Measurements from ENCODE around the gene NOC2L. TPM values are rescaled to one million over a fixed set of nuclear protein-coding genes. Genes with fewer than 3 reads are reported as not detected.

The NOC2L gene
- total and polyA plus RNA-seq, 10 donors, result 26.2 to 73.4 (median 45.9) TPM

DNA sequence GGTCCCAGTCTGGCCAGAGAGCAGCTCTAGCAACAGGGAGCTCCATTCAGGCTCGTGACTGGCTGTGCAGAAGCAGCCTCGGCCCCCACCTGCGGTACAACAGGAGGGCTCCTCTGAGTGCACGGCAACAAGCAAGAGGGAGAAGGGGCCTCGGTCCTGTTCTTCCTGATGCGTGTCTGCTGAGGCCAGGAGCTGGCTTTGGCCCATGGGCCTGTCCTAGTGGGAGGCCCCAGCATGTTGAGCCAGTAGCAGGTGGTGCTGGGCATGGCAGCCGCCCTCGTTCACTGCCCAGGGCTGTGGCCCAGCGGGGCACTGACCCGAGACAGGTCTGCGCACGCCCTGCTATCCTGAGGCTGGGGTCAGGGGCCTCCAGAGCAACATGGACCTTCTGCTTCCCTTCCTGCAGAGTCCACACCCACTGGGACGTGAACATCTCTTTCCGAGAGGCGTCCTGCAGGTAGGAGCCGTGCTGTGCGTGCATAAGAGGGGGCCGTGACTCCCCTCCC, 28.4 kb downstream of the NOC2L start:
- DNase-seq, result no peak
- H3K27ac ChIP-seq, result no peak overlapping the region
- H3K4me1 ChIP-seq, result peaks cover 0 to 48% (median 25%) of the 10 kb centered on the region in 6 donors
- H3K27me3 ChIP-seq (replicated peaks in 1 of 7), result peaks cover 0 to 92% (median 36%) of the 10 kb centered on the region in 7 donors
- no peak overlapping the region for H3K4me3 ChIP-seq
- WGBS, 5 donors, result 63 to 96% (median 74%) methylated on average over 4 to 18 of the region's 18 CpGs
- no peaks in the 10 kb centered on the region for H3K36me3 ChIP-seq
- H3K9me3 ChIP-seq, result no peaks in the 10 kb centered on the region
- intact Hi-C loops (cut with DNase I; ENCODE audit: low total_unique reads), result no loop called here
- TF ChIP-seq POLR2AphosphoS5 (IDR thresholded peaks at IDR 0.05) (no peak), POLR2A (IDR thresholded peaks at IDR 0.05) (no peak)
- TF ChIP-seq, protein P1, sequence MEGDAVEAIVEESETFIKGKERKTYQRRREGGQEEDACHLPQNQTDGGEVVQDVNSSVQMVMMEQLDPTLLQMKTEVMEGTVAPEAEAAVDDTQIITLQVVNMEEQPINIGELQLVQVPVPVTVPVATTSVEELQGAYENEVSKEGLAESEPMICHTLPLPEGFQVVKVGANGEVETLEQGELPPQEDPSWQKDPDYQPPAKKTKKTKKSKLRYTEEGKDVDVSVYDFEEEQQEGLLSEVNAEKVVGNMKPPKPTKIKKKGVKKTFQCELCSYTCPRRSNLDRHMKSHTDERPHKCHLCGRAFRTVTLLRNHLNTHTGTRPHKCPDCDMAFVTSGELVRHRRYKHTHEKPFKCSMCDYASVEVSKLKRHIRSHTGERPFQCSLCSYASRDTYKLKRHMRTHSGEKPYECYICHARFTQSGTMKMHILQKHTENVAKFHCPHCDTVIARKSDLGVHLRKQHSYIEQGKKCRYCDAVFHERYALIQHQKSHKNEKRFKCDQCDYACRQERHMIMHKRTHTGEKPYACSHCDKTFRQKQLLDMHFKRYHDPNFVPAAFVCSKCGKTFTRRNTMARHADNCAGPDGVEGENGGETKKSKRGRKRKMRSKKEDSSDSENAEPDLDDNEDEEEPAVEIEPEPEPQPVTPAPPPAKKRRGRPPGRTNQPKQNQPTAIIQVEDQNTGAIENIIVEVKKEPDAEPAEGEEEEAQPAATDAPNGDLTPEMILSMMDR (IDR thresholded peaks at IDR 0.05 in 8 of 11, conservative IDR thresholded peaks at IDR 0.05 in 3 of 11), result no peak

DNA sequence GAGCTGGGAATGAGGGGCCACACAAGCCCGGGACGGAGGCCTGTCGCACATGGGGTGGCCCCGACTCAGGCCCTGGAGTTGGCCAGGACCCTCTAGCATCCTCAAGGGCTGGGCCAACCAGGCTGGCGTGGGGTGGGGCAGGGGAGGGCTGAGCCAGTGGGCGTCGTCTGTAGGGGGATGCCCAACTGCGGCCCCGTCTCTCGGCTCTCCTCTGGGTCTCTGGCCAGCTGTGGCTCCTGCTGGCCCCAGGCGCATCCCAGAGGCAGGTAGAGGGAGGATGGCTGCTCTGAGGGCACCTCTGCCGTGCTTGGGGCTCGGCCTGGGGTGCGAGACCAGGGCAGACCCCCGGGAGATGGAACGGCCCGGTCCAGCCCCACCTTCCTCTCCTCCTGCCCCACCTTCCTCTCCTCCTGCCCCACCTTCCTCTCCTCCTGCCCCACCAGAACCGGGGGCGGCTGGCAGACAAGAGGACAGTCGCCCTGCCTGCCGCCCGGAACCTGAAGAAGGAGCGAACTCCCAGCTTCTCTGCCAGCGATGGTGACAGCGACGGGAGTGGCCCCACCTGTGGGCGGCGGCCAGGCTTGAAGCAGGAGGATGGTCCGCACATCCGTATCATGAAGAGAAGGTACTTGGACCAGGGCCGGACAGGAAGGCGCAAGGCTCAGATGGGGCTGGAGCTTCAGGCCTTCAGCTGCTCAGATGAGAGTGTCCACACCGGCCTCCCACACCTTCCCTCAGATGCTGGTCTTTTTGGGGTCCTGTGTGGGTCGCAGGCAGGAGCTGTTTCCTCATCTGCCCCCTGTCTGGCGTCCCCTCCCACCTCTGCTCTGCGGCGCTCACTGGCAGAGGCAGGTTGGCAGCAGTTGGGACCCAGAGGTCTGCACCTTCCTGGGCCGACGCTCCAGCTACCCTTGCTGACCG, 29.1 kb downstream of the NOC2L start:
- intact Hi-C loops (cut with DNase I; ENCODE audit: low total_unique reads), result no loop called here
- no peaks in the 10 kb centered on the region for H3K9me3 ChIP-seq
- no peak for DNase-seq
- H3K27me3 ChIP-seq (replicated peaks in 1 of 7), result peaks cover 0 to 92% (median 35%) of the 10 kb centered on the region in 7 donors
- WGBS, 5 donors, result 85 to 91% (median 89%) methylated on average over 36 to 40 of the region's 40 CpGs
- H3K4me3 ChIP-seq, result no peak overlapping the region
- TF ChIP-seq POLR2A (IDR thresholded peaks at IDR 0.05) (no peak), POLR2AphosphoS5 (IDR thresholded peaks at IDR 0.05) (no peak)
- TF ChIP-seq, protein P1 (IDR thresholded peaks at IDR 0.05 in 8 of 11, conservative IDR thresholded peaks at IDR 0.05 in 3 of 11), result no peak
- no peaks in the 10 kb centered on the region for H3K36me3 ChIP-seq
- peaks cover 0 to 47% (median 26%) of the 10 kb centered on the region in 6 donors for H3K4me1 ChIP-seq
- H3K27ac ChIP-seq, result no peak overlapping the region

DNA sequence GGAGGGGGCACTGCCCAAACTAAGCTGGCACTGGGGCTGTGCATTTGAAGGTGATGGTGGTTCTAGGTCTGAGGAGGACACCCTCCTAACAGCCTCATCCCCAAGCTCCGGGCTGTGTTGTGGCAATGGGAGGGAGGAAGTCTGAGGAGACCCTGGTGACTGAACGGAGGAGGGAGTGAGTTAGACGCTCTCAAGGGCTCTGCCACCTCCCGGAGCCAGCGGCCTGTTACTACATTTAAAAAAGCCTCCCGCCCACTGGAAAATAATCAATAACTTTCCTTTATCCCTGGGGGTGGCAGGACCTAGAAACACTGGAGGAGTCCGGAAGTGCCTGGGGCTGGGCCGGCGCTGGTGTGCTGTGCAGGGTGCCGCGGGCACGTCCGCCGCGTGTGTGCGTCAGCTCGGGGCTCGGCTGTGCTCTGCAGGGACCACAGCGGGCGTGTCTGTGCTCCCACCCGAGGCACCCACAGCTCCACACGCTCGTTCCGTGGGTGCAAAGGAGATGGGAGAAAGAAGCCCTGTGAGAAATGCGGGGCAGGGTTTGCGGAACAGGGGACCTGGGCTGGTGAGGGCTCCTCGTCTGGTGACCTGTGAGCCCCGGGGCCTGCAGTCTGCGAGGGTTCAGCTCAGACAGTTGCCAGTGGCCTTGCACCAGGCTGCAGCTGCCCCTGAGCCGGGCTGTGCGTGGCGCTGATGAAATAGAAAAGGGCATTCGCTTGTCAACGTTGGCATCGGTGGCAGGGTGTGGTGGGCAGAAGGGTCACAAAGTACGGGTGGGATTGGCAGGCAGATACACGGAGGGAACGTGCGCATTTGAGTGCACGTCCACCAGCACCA, 30.0 kb downstream of the NOC2L start:
- TF ChIP-seq POLR2AphosphoS5 (IDR thresholded peaks at IDR 0.05) (no peak), POLR2A (IDR thresholded peaks at IDR 0.05) (no peak)
- TF ChIP-seq, protein P1 (IDR thresholded peaks at IDR 0.05 in 8 of 11, conservative IDR thresholded peaks at IDR 0.05 in 3 of 11), result no peak
- no peak overlapping the region for H3K4me3 ChIP-seq
- H3K36me3 ChIP-seq, result no peaks in the 10 kb centered on the region
- intact Hi-C loops (cut with DNase I; ENCODE audit: low total_unique reads), result no loop called here
- no peak overlapping the region for H3K27ac ChIP-seq
- H3K4me1 ChIP-seq, result peaks cover 0 to 54% (median 34%) of the 10 kb centered on the region in 6 donors
- no peaks in the 10 kb centered on the region for H3K9me3 ChIP-seq
- WGBS, 5 donors, result 76 to 79% (median 78%) methylated on average over 30 to 40 of the region's 40 CpGs
- DNase-seq, result no peak
- peaks cover 0 to 98% (median 42%) of the 10 kb centered on the region in 7 donors for H3K27me3 ChIP-seq (replicated peaks in 1 of 7)

All from spleen (tissue), 11 donors.